ENCODE data around the gene WHAMM.

DNA sequence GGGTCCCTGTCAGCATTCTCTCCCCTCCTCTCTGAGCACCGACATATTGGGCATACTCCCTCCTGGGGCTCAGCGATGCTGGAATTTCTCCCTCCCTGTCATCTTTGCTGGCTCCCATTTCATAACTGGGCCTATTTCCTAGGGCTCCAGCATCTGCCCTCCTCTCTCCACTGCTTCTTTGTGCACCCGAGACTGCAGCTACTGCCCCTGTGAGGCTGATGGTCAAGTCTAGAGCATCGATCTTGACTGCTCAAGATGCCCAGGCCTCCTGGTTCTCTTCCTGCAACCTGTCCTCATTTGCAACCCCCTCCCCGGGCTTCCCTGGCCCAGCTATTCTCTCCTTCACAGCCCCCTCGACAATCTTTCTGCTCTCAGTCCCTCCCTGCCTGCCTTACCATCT, 53.5 kb downstream of the WHAMM start:
- TF ChIP-seq POLR2A (IDR thresholded peaks at IDR 0.05) (no peak), CTCF (IDR thresholded peaks at IDR 0.05) (no peak)

Data from adrenal gland (tissue), 5 donors.